Measurements from ENCODE around the gene APOA4.

APOA4 gene

GRCh38 chr11:116773203-116774097 lies 49.7 kb downstream of the APOA4 start:
- DNase-seq, result no peak

DNA sequence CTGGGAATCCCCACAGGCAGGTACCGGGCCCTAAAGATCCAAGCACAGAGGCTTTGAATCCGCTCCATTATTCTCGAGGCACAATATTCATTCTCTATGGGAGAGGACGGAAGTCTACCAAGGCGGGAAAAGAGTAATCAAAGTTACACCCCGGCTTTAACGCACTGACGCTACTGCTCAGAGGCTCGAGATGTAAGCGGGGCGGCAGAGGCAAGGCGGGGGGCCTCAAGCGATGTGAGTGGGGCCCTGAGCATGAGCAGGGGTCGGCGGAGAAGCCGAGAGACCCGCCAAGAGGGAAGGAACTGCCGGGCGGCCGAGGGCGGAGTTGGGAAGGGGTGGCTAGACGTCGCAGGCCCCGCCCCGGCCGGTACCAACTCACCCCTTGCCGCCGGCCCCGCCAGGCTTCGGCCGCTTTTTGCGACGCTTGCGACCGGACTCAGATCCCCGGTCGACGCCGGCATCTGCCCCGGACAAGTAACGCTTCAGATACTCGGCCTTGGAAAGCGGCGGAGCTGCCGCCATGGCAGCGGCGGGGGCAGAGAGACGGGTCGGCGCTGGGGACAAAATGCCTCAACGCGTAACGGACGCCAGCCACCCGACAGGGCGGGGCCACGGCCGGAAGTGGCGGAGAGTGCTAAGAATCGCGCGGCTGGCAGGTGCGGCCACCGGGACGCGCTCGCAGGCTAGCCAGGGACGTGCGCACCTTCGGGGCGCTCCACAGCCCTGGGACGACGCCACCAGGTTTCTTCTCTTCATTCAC lies 50.5 kb downstream of the APOA4 start, which contains the start of gene BUD13:
Gene BUD13, minus strand, starts transcription at position 545 of the 760 bp plus-strand sequence. Its CDS starts 23 bp downstream, at position 522.
- peak; percentile 82 for DNase-seq

- DNase-seq, result no peak
These were observed 51.2 kb downstream of the APOA4 start for GRCh38 chr11:116771935-116772334.

Measured in fibroblast of skin of scalp (primary cell).